Liver (tissue), 9 donors: ENCODE measurements around the gene HYPK. TPM values are rescaled to one million over a fixed set of nuclear protein-coding genes. Genes with fewer than 3 reads are reported as not detected.

Source experiments
- DNase-seq: peaks from one replicate; pipeline ENCODE4 v3.0.0-alpha.2; 2017; ENCODE audit warnings: low spot score
- H3K27ac ChIP-seq, 2 donors: one replicate each; pipeline ENCODE4 v1.7.0; 2013; ENCODE audit warnings: inconsistent platforms in 2 of 2, low read length in 2 of 2, control low read depth in 1 of 2, low read depth in 1 of 2, mild to moderate bottlenecking in 1 of 2
- H3K27me3 ChIP-seq, 4 donors: one replicate each; pipeline versions ENCODE4 v1.6.1 to v1.7.0; 2013; ENCODE audit warnings: low read length in 3 of 4, inconsistent platforms in 1 of 4, mild to moderate bottlenecking in 1 of 4, moderate library complexity in 1 of 4; ENCODE audit not compliant: control insufficient read depth in 4 of 4, insufficient read depth in 4 of 4
- H3K36me3 ChIP-seq, 4 donors: one replicate each; pipeline versions ENCODE4 v1.6.1 to v1.7.0; 2013; ENCODE audit warnings: low read length in 3 of 4, mild to moderate bottlenecking in 3 of 4, low read depth in 1 of 4, moderate library complexity in 1 of 4; ENCODE audit not compliant: control insufficient read depth in 4 of 4, insufficient read depth in 3 of 4
- H3K4me1 ChIP-seq, 4 donors: one replicate each; pipeline versions ENCODE4 v1.6.1 to v1.7.0; 2013; ENCODE audit warnings: low read length in 3 of 4, mild to moderate bottlenecking in 3 of 4, moderate library complexity in 1 of 4; ENCODE audit not compliant: control insufficient read depth in 4 of 4, insufficient read depth in 4 of 4
- H3K4me3 ChIP-seq, 3 donors: one replicate each; pipeline versions ENCODE4 v1.6.1 to v1.7.0; 2013; ENCODE audit warnings: low read length in 3 of 3, control low read depth in 1 of 3, low read depth in 1 of 3, mild to moderate bottlenecking in 1 of 3
- H3K9ac ChIP-seq, 2 donors: one replicate each; pipeline ENCODE4 v1.7.0; 2013; ENCODE audit warnings: low read length in 2 of 2, mild to moderate bottlenecking in 2 of 2, moderate library complexity in 2 of 2, control low read depth in 1 of 2, low read depth in 1 of 2
- H3K9me3 ChIP-seq, 4 donors: one replicate each; pipeline versions ENCODE4 v1.6.1 to v1.7.0; 2013; ENCODE audit warnings: low read length in 3 of 4; ENCODE audit not compliant: control insufficient read depth in 4 of 4
- CTCF ChIP-seq: fragments of 150-350 bp; IDR thresholded peaks from 2 replicates; pipeline ENCODE4 v1.5.1; 2017; ENCODE audit warnings: improper control_type of control experiment, low read depth, low read length; ENCODE audit not compliant: missing input control
- EGR1 ChIP-seq, 2 donors: IDR thresholded peaks; 2 replicates each; pipeline ENCODE4 v1.6.1; 2016 to 2018; ENCODE audit warnings: antibody characterized with exemption in 2 of 2, low read depth in 2 of 2
- FOXA1 ChIP-seq: IDR thresholded peaks from 2 replicates; pipeline ENCODE4 v1.6.1; 2016; ENCODE audit warnings: antibody characterized with exemption
- FOXA2 ChIP-seq: IDR thresholded peaks from 2 replicates; pipeline ENCODE4 v1.6.1; 2016; ENCODE audit warnings: antibody characterized with exemption
- JUND ChIP-seq, 2 donors: IDR thresholded peaks; 2 replicates each; pipeline ENCODE4 v1.6.1; 2016; ENCODE audit warnings: antibody characterized with exemption in 2 of 2
- MAX ChIP-seq: IDR thresholded peaks from 2 replicates; pipeline ENCODE4 v1.6.1; 2016; ENCODE audit warnings: antibody characterized with exemption
- NR2F2 ChIP-seq: IDR thresholded peaks from 2 replicates; pipeline ENCODE4 v1.6.1; 2016; ENCODE audit warnings: antibody characterized with exemption
- RAD21 ChIP-seq, 2 donors: IDR thresholded peaks; 2 replicates each; pipeline ENCODE4 v1.6.1; 2016; ENCODE audit warnings: antibody characterized with exemption in 2 of 2, mild to moderate bottlenecking in 2 of 2
- REST ChIP-seq: IDR thresholded peaks from 2 replicates; pipeline ENCODE4 v1.6.1; 2016; ENCODE audit warnings: antibody characterized with exemption, mild to moderate bottlenecking
- RXRA ChIP-seq, 2 donors: IDR thresholded peaks; 2 replicates each; pipeline ENCODE4 v1.6.1; 2017 to 2018; ENCODE audit warnings: antibody characterized with exemption in 2 of 2, mild to moderate bottlenecking in 1 of 2
- SP1 ChIP-seq: IDR thresholded peaks from 2 replicates; pipeline ENCODE4 v1.6.1; 2018; ENCODE audit warnings: antibody characterized with exemption, mild to moderate bottlenecking
- TAF1 ChIP-seq: conservative IDR thresholded peaks from 2 replicates; pipeline ENCODE4 v1.6.1; 2016; ENCODE audit warnings: antibody characterized with exemption, mild to moderate bottlenecking
- YY1 ChIP-seq: IDR thresholded peaks from 2 replicates; pipeline ENCODE4 v1.6.1; 2016; ENCODE audit warnings: antibody characterized with exemption, mild to moderate bottlenecking
- ZBTB33 ChIP-seq: IDR thresholded peaks from 2 replicates; pipeline ENCODE4 v1.6.1; 2016; ENCODE audit warnings: antibody characterized with exemption
- WGBS: extraction: QIAGEN DNeasy Blood & Tissue Kit; methylation state at CpG from one replicate; pipeline ENCODE4 v1.1.7; 2013; 5-methylcytosine and 5-hydroxymethylcytosine counted together
- polyA plus RNA-seq, 2 donors: library from polyadenylated mRNA; stranded (reverse) in 1 of 2; unstranded in 1 of 2; fragments of 200-250 nt in 1 of 2; fragments of >200 nt in 1 of 2; fragmentation: Nextera tagmentation in 1 of 2; extraction: Ambion mirVana in 1 of 2; gene quantifications; one replicate each; pipeline versions ENCODE4 v1.2.1 to v1.2.3, GENCODE V29; 2013 to 2015
- total RNA-seq, 2 donors: library from RNA; depleted of rRNA; stranded (reverse); fragments of >200 nt; gene quantifications; one replicate each; pipeline ENCODE4 v1.2.3, GENCODE V29; 2014
- donor health status: healthy.
- donor health status: healthy.
- donor health status: healthy.
- donor health status: healthy.
- donor health status: healthy.

HYPK gene
- total and polyA plus RNA-seq, 4 donors: 4.8 to 18.7 (median 7.4) TPM

- peak; percentile 71 for DNase-seq
- H3K36me3 ChIP-seq: peaks cover 19 to 87% (median 82%) of the 10 kb centered on the region in 4 donors
- H3K27me3 ChIP-seq: no peaks in the 10 kb centered on the region
- no peak overlapping the region for H3K9ac ChIP-seq
- H3K27ac ChIP-seq: no peak overlapping the region
- WGBS: 69% methylated on average over 5 of the region's 5 CpGs
- peaks cover 0 to 2% (median 0%) of the 10 kb centered on the region in 4 donors for H3K4me1 ChIP-seq
- no peak for TF ChIP-seq RXRA (IDR thresholded peaks at IDR 0.05)
- TF ChIP-seq REST: no peak
- no peak for TF ChIP-seq FOXA2
- peak; percentile 65 for TF ChIP-seq CTCF
- TF ChIP-seq MAX: no peak
- TF ChIP-seq FOXA1: no peak
- no peak for TF ChIP-seq EGR1 (IDR thresholded peaks at IDR 0.05; ENCODE audit: low read depth in 2 of 2)
- TF ChIP-seq RAD21 (IDR thresholded peaks at IDR 0.05): peak; percentile 53 to 70
- no peak for TF ChIP-seq JUND (IDR thresholded peaks at IDR 0.05)
- no peak for TF ChIP-seq SP1
- H3K9me3 ChIP-seq: no peaks in the 10 kb centered on the region
- no peak overlapping the region for H3K4me3 ChIP-seq
These were observed 30.7 kb upstream of the HYPK start for GRCh38 chr15:43769584-43770228.

- Histone ChIP-seq H3K4me1 (peaks cover 0 to 18% (median 9%) of the 10 kb centered on the region in 4 donors), H3K9ac (no peak overlapping the region), H3K4me3 (no peak overlapping the region), H3K9me3 (no peaks in the 10 kb centered on the region), H3K36me3 (peaks cover 13 to 67% (median 62%) of the 10 kb centered on the region in 4 donors), H3K27ac (no peak overlapping the region), H3K27me3 (no peaks in the 10 kb centered on the region)
- 70% methylated on average over 2 of the region's 2 CpGs for WGBS
- TF ChIP-seq EGR1 (IDR thresholded peaks at IDR 0.05; ENCODE audit: low read depth in 2 of 2): no peak
- TF ChIP-seq ZBTB33: no peak
- TF ChIP-seq SP1: no peak
- no peak for TF ChIP-seq JUND (IDR thresholded peaks at IDR 0.05)
- no peak for TF ChIP-seq CTCF
- no peak for TF ChIP-seq RAD21 (IDR thresholded peaks at IDR 0.05)
- TF ChIP-seq MAX: no peak
- TF ChIP-seq REST: no peak
- no peak for TF ChIP-seq TAF1
- TF ChIP-seq YY1: no peak
- TF ChIP-seq NR2F2: no peak
- DNase-seq: no peak
These were observed 28.6 kb upstream of the HYPK start for GRCh38 chr15:43771816-43772215.
